NCI-H2081 (cell line): Measurements from ENCODE around the gene RNF38.
"Not testable (repeated sequence)": the region's sequence is repeated elsewhere in the genome, so short reads cannot be mapped to it uniquely, and the experiment has no call there.

Experiments
- DNase-seq, 2 experiments: peaks; one replicate each; lab custom pipeline; 2025; lab: John Stamatoyannopoulos, UW

RNF38 gene

DNA sequence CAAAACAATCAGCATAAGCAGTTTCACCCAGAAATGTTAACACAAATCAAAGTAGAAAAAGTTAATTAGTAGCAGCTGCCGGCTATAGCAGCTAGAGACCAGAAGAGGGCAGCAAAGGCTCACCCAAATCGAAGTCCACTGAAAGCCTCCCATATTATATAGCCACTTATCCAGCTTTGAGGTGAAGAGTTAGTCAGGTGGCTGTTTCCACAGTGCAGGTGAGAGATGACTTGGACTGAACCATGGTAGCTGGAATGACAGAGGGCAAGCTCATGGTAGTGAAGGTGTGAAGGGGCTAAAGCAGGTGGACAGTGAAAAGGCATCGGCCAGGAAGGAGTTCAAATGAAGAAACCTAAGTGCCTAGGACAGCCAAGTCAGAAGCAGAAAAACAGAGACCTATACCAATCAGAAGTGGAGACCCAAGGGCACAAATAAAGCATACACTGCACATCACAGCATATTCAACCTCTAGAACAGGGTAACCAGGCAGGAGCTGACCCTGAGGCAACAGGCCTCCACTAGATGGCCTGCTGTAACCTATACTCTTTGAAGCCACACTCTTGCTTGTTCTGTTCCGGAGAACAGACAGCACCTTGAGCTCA, 7.2 kb upstream of the RNF38 start:
- DNase-seq, result peak; percentile 78 to 79

- DNase-seq, result no peak
Observed at GRCh38 chr9:36402536-36402935, 2.5 kb upstream of the RNF38 start.

GRCh38 chr9:36401897-36402480, 1.9 kb upstream of the RNF38 start:
- no peak for DNase-seq

GRCh38 chr9:36401164-36401740, 1.2 kb upstream of the RNF38 start:
- DNase-seq, result peak; percentile 90 to 91

- DNase-seq, result peak; percentile 91 to 94
Observed at GRCh38 chr9:36400332-36401163, 479 bp upstream of the RNF38 start.

- DNase-seq, result no peak
Observed at GRCh38 chr9:36398745-36399144, 1.3 kb downstream of the RNF38 start.

DNA sequence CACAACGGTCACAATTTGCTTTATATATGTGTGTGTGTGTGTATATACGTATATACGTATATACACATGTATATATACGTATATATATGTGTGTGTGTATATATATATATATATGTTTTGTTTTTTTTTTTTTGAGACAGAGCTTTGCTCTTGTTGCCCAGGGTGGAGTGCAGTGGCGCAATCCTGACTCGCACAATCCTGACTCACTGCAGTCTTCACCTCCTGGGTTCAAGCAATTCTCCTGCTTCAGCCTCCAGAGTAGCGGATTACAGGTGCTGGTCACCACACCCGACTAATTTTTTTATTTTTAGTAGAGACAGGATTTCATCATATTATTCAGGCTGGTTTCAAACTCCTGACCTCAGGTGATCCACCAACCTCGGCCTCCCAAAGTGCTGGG, 3.1 kb downstream of the RNF38 start:
- no peak for DNase-seq

GRCh38 chr9:36392489-36392888, 7.6 kb downstream of the RNF38 start:
- no peak for DNase-seq

DNA sequence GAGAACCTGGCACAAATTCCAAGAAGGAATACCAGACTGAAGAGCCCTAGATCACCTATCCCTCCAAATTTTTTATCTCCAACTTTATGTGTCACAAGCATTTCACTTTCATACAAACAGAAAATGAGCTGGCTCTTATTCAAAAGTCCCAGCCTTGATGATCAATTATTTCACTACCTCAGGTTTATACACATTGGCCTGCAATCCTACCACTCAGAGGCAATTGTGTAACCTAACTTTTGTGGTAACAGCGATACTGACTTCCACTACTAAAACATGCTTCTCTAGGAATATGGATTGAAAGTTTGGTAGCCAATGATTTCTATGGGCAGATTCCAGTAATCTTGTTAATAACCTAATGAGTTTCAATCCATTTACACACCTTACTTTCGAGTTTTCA, 10.5 kb downstream of the RNF38 start:
- DNase-seq, result no peak

DNA sequence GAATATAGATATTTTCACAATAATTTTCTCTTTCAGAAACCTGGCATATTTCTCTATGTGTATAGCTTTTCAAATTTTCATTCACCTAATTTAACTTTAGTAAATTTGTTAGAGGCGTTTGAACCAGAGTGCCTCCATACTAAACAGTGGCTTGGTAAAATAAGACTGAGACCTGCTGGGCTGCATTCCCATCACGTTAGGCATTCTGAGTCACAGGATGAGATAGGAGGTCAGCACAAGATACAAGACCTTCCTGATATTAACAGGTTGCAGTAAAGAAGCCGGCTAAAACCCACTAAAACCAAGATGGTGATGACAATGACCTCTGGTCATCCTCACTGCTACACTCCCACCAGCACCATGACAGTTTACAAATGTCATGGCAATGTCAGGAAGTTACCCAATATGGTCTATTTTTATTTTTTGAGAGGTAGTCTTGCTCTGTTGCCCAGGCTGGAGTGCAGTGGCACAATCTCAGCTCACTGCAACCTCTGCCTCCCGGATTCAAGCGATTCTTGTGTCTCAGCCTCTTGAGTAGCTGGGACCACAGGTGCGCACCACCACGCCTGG, 13.6 kb downstream of the RNF38 start:
- DNase-seq, result not testable (repeated sequence)

GRCh38 chr9:36382484-36382883, 17.6 kb downstream of the RNF38 start:
- DNase-seq, result no peak

DNA sequence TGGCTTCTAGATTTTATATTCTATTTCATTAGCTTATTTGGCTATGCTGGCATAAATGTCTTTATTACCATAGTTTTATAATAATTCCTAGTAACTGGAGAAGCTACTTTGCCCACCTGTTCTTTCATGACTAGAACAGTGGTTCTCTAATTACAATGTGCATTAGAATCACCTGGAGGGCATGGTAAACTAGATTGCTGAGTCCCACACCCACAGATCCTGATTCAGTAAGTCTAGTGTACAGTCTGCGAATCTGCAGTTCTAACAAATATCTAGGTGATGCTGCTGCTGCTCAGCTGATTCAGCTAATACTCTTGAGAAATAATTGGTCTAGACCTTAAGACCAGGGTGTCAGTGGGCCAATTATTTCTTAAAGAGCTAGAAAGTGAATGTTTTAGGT, 35.5 kb downstream of the RNF38 start:
- peak in 1 of 2 experiments; percentile 28 for DNase-seq

- DNase-seq, result no peak
Observed at GRCh38 chr9:36363448-36363847, 36.6 kb downstream of the RNF38 start.

DNA sequence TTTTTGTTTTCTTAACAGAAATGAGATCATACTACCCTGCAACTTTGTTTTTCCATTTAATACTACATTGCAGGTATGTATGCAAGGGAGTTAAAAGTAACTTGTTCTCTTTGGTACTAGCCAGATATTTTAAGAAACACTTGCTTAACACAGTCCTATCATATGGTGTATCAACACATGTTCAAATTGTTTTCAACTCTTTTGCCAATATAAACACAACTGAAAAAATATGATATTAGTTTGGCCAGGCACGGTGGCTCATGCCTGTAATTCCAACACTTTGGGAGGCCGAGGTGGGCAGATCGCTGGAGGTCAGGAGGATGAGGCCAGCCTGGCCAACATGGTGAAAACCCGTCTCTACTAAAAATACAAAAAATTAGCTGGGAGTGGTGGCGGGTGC, 41.6 kb downstream of the RNF38 start:
- no peak for DNase-seq

- no peak for DNase-seq
Observed at GRCh38 chr9:36357639-36358038, 42.4 kb downstream of the RNF38 start.

DNA sequence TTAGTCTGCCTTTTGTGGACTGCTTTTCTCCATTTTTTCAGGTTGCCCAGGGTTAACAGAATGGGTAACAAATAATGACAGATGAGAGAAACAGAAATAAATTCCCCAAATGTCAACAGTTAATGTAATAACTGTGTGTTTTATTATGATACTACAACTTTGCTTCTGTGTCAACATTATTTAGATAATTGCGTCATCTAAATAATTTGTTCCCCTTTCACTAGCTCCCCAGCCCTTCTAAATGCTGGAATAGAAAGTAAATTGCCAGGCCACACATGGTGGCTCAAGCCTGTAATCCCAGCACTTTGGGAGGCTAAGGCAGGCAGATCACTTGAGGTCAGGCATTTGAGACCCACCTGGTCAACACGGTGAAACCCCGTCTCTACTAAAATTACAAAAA, 53.5 kb downstream of the RNF38 start:
- DNase-seq, result peak; percentile 4 to 70

DNA sequence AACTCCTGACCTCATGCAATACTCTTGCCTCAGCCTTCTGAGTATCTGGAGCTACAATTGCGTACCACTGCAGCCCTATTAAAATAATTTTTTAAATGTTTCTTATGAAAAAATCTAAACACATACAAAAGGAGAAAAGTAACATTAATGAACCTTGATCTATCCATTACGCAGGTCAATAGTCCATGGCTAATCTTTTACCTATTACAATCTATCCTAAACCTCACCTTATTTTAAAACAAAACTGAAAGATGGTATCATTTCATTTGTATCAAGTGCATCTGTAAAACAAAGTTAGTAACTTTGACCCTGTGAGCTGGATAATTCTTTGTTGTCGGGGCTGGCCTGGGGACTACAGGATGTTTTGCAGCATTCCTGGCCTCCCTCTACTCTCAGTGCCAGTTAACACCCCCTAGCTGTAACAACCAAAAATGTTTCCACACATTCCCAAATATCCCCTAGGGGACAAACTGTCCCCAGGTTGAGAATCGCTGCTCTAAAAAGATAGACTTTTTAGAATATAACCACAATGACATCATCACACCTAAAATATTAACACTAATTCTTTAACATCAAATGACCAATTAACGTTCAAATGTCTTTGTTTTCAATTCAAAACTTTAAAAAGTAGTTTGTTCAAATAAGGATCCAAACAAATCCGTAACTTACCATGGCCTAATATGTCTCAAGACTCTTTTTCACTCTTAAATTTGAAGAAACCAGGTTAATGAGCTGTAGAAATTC, 54.8 kb downstream of the RNF38 start:
- no peak for DNase-seq

DNA sequence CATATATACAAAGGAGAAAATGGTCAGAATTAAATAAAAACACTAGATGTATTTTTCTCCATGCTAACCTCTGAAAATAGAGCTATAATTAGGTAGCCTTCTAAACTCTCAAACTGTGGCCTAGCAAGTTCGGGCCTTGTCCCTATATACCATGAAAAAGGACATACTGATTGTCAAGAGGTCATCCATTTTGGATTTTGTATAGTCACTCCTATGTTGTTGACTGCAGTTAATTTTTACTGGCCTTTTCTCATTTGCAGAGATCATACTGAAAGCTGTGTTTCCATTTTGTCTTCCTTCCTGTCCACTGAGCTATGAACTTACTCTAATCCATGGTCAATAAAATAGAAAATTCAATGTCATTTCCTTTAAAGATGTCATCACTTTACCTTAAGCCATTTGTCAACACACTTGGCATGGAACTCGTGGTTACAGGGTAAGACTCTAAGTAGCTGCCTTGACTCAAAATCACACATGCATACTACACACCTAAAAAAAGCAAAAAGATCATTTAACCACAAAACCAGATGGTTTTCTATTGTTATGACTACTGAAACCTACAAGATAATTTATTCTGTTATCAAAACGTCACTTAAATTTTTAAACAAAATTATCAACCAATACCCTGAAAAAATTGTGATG, 58.0 kb downstream of the RNF38 start:
- DNase-seq, result no peak

GRCh38 chr9:36337865-36338264, 62.2 kb downstream of the RNF38 start:
- peak in 1 of 2 experiments; percentile 8 for DNase-seq

DNA sequence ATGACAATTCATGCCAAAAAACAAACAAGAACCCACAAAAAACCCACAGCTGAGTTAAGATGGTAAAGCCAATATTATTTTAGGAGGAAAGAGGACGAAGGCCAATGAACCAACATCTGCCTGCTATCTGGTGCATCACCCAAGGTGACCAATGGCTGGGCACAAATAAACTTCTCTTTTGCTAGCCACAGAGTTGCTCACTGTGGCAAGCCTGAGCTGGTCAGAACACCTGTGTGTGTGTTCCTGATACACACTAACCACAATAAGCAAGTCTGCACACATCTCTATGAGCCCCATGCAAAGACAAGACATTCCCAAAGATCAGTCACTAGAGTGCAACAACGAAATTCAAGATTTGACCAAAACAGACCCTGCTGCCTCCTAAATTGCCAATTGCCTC, 63.1 kb downstream of the RNF38 start:
- DNase-seq, result no peak
